ENCODE measurements around the gene HERPUD1.

DNA sequence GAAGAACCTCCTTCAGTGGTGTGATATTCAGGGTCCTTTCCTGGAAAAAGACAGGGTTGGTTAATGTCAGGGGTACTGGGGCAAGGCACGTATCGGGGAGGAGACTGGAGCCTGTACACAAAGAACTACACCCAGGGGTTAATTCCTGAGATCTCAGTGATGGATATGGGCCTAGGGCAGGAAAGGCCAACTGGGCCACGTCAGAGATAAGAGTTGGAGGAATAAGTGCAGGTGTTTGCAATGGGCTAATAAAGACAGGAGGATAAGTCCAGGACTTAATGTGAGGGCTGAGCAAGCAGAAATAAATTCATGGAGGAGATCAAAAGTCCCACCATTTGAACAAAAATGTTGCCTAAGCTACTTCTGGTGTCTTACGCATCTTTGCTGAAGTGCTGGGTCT, 10.4 kb upstream of the HERPUD1 start:
- no peak for TF ChIP-seq NFIC (IDR thresholded peaks at IDR 0.05; ENCODE audit: borderline replicate concordance)
- TF ChIP-seq CTCF (IDR thresholded peaks at IDR 0.05), result no peak

Data from SK-N-SH (cell line).